GM21528 (cell line): ENCODE results near the gene MRPL23.

Experiments
- ATAC-seq: cut with Tn5 transposase; IDR thresholded peaks from one replicate; pipeline ENCODE4 v1.9.1; 2021; ENCODE audit warnings: mild to moderate bottlenecking, moderate library complexity; ENCODE audit not compliant: unreplicated experiment, low FRiP score

Gene MRPL23

DNA sequence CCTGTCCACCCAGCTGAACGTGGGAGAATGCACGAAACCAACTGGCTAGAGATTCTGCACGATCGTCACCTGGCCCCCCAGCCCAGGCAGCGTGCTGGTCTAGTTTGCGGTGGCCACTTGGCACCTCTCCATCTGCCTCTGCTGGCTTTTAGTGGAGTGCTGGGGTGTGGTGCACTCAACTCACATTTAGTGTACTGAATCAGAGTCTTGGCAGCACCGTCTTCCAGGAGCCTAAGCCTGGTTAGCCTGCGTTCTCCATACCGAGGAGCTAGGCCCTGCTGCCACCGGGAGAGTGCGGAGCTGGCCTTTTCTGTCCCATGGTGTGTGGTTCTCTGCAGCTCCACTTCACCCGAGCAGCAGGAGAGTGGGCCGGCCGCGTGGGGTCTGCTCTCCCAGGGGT lies 2.8 kb downstream of the MRPL23 start:
- ATAC-seq: no peak

DNA sequence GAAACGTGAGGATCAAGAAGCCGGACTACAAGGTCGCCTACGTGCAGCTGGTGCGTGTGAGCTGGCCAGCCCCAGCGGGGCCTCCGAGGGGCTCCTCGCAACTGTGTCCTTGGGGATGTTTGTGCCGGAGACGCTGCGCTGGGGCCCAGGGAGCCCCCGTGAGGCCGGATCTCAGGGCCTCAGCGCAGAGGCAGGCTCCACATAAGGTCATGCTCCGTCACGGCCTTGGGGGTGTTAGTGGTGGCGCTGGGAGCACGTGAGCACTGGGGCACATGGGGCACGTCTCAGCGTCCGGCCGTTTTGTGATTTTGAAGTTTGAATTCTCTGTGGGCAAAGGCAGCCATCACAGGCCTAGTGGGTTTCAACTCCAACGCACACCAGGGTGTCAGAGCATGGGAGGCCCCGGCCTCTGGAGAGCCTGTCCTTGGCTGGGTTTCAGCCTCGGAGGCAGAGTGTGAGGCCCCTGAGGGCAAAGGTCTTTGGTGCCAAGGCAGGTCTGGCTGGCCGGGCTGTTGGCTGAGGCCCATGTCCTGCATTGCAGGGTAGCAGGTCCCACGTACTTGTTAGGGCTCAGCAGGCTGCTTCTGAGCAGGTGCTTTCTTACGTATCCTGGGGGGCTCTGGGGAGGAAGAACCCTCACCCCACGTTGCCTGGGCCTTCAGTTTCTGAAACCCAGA lies 5.8 kb downstream of the MRPL23 start:
- ATAC-seq: no peak

DNA sequence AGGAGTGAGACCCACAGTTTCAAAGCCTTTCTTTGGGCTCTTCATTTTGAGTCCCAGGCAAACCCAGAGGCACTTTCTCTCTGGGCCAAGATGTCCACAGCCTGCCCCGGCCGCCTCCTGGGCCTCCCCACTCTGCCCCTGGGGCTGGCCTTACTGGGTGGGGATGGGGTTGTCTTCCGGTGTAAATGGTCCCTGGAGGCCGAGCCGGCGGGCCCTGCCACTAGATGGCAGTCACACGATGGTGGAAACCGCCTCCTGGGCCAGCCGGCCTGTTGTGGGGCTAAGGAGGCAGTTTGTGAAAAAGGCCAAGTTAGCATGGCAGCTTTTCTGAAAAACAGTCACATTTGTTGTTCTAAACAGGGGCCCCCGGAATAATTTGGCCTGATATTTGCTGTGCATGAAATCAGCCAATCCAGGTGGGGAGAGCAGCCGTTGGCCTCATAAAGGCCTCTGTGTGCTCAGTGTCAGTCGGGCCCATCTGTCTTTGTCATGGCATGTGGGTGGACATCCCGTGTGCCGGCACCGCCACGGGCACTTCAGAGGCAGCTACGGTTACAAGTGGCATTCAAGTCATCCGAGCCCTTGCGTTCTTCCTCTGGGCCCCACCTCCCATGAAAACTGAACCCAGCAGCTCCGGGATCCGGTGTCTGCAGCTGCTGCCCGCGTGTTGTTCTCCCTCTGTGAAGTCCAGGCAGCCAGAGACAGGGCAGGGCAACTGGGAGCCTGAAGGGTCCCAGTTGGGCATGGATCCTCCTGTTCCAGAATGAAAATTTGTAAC lies 6.5 kb downstream of the MRPL23 start:
- ATAC-seq: no peak

DNA sequence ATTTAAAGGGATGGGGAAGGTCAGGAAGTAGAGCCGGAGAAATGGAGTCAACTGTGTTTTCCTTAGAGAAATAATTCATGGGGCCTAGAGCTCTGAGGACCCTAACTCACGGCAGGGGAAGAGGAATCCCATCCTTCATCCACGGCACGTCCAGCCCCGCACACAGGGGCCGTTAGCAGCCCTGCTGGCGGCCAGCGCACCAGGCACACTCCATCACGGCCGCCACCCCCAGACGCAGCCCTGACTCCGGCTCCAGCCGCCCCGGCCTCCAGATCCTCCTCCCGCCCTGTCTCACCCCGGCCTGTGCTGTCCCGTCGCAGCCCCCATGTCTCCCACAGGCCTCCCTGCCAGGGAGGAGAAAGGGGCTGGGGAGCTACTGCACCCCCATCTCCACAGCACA lies 11.2 kb downstream of the MRPL23 start:
- no peak for ATAC-seq

DNA sequence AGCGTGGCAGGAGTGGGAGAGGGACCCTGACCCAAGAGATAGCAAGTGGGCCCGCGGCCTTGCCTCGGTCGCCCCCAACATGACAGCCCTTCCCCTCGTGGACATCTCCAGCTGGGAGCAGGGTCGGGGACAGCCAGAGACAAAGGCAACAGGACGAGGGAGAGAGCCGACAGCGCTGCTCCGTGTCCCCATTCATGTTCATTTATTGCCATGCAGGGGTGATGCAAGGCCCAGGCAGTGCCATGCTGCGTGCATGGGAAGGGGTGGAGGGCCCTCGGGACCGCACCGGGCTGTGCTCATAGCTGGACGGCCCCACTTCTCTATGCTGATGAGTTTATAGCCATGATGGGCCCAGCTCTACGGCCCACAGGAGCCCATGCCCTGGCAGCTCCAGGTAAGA lies 12.7 kb downstream of the MRPL23 start:
- ATAC-seq: no peak

DNA sequence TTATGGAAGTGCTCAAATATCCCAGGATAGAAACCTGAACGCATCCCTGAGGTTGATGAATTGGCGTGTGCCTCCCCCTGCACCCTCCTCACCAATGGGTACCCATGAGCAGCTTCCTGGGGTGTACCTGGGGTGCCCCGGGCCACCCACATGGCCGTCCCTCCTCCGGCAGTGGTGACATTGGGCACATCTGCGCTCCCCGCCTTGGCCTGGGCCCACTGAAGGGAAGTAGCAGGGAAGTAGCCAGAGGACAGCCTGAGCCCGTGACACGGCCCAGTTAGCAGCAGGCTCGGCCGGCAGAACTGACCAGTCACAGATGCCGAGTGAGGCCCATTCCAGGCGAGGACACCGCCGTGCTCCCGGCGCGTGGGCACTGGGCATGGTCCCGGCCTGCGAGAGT lies 16.7 kb downstream of the MRPL23 start:
- ATAC-seq: no peak

DNA sequence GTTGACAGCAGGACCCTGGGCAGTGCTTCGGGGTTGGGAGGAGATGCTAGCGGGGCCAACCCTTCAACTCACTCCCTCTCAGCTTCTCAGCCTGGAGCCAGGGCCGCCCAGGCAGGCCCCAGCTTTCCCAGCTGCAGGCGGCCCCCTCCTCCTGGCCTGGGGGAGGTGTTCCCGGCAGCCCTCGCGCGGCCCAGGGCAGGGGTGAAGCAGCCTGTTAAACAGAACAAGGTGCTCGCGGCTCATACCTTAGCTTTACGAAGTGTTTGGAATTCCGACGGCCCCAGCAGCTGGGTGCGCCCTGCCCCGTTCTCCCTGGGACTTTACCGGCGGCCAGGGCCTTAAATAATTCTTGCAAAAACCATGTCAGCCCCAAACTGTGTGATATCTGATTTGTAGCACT lies 17.2 kb downstream of the MRPL23 start:
- ATAC-seq: no peak

DNA sequence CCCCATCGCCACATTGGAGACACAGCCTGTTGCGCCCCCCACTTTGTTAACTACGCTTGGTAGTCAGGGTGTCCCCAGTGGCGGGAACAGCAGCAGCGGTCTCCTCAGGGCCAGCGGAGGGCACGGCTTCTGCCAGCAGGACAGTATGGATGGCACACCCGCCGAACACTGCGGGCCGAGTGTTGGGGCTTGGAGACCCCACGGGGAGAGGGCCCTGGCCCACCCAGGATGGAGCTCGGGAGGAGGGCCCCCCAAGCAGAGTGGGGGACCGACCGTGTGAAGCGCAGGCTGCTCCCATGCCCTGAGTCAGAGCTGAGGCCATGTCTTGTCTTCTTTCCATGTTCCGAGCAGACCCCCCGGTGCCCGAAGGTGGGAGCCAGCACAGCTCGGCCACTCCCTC lies 17.8 kb downstream of the MRPL23 start:
- ATAC-seq: no peak

DNA sequence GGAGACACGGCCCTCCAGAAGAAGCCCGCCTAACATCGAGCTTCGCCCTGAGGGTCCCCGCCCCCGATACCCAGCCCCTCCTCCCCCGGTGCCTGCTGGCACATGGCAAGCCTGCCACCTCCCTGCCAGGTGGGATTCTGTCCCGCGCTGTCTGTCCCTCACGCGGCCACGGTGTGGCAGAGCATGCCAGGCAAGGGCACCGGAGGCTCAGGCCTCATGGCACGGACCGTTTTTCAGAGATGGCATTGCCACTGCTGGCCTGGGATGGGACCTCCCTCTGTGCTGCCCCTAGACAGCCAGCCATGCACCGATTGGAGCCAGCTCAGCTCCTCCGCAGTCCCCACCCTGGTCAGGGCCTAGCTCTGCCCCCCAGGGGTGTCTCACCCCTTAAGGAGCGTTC lies 19.4 kb downstream of the MRPL23 start:
- no peak for ATAC-seq

DNA sequence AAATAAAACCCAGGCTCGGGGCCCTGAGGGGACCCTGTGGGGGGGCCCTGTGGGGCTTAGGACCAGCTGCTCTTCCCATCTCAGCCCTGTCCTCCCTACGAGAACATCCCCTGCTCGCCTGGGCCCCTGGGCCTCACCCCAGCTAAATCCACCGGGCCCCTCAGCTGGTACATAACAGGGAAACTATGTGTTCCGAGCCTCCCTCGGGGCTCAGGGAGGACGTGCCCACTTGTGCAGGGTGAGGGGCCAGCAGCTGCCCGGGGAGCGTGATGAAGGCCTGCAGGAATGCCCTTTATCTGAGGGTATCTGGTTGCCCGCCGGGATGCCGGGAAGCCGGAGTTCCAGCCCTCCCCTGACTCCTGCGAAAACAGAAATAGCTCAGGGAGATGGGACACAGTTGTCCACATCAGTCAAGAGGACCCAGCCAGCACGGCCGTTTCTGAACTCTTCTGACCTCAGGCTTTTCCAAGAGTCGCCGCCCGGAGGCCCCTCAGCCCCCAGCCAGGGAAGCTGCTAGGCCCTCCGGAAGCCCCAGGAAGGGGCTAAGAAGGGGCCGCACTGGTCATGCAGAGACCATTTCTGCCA lies 20.6 kb downstream of the MRPL23 start:
- ATAC-seq: no peak

DNA sequence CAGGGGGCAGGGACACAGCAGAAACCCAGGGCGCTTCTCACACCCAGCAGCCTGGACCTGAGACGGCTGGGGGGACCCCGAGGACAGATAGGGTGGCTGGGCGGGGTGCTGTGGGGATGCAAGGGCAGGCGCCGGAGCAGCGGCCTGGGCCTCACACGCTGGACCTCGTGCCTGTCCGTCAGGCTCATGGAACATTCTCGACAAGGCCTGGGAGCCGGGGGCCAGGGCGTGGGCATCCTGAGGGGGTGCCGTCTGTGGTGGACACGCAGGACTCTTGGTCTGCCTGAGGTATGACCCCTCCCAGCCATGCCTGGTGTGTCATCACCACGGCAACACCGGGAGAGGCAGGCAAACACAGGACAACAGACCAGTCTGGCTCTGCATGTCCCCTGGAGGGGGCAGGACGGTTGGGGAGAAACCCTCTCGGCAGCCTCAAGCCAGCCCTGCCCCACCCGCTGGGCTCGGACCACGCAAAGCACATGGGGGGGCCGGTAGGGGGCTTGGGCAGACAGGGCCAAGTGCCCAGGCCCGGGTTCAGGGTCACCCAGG lies 21.4 kb downstream of the MRPL23 start:
- no peak for ATAC-seq

DNA sequence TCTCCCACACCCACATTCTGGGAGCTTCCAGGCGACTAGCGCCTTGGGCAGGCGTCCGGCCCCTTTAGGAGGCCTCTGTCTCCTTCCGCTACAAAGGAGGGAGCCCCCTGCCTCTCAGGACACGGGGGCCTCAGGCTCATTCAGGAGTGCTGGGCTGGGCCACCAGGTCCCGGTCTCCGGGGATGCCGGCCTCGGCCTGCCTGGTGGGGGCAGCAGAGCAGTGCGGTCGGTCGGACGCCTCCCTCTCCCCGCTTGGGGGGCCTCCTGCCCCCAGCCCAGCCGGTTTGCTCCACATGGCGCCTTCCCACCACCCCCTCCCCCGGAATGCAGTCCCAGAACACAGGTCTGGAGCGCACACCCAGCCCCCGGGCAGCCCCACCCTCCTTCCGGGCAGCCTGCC lies 21.9 kb downstream of the MRPL23 start:
- no peak for ATAC-seq

DNA sequence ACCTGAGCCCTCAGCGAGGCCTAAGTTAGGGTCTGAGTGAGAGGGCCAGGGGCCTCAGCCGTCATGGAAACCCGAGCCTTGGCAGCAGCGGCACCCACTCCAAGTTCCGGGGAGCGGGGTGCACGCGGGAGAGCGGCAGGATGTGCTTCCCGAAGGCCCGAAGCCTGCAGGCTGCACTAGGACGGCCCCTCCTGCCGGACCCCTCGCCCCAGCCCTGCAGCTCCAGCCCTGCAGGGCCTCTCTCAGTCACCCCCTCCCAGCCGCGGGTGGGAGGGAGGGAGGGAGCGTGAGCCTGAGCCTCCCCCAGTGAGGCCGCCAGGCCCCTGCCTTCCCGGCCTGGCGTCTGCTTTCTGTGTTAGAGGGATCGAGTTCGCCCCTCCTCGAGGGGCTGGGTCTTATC lies 22.6 kb downstream of the MRPL23 start:
- no peak for ATAC-seq

DNA sequence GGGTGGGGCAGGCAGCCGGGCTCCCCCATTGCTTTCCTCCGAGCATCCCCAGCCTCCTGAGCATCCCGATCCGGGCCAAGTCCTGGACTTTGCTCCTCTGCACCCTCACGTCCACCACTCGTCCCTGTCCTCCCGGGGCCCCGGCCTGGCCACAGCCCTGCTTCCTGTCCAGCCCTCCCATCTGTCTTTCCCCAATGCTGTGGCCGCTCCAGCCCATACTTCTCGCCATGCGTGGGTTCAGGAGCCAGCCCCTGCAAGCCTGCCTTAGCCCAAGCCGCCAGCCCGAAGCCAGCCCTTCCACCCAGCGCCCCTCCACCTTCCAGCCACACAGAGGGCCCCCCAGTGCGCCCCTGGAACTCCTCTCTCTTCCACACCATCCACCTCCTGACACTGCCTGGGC lies 23.8 kb downstream of the MRPL23 start:
- no peak for ATAC-seq

DNA sequence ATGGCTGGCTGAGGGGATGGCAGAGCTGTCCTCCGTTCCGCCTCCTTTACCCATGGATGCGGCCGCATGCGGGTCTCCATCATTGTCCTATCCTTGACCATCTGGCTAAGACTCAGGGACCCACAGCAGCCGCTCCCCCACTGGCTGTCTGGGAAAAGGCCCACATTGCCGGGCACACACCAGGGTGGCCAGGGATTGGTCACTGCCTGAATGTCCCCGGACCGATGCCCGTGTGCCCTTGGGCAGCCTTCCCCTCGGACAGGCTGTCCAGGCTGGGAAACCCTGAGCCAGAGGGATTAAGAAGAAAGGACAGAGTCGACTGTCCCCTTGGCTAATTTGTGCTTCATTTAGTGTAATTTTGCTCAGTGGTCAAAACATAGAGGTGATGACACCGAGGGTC lies 28.1 kb downstream of the MRPL23 start:
- no peak for ATAC-seq

DNA sequence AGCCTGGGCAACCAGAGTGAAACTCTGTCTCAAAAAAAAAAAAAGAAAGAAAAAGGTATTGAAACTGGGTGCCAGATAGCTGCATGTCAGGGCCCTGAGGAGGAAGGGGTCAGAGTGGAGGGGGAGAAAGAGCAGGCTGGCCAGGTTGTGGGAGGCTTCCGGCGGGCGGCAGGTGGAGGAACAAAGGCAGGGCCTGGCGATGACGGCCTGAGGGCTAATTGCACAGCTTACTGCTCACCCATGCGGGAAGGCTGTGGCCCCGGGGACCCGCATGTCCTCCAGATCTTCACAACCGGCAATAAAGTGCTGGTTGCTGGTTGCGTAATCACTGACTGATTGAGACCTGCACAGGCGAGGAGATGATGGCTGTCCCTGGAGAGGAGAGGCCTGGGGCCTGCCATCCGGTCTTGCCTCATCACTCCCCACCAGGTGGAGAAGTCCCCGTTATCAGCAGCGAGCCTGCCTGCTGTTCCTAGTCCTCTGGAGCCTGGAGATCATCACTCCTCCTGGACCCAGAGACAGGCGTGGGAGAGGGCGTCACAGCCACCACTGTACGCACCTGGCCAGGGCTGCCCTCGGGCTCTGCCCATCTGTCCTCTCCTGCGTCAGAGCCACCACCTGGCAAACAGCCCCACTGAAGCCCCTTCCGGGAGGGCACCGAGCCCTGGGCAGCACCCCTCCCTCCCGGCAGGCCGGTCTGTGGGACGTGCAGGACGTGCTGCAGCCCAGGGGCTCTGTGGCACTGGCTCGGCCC lies 31.8 kb downstream of the MRPL23 start:
- ATAC-seq: no peak

DNA sequence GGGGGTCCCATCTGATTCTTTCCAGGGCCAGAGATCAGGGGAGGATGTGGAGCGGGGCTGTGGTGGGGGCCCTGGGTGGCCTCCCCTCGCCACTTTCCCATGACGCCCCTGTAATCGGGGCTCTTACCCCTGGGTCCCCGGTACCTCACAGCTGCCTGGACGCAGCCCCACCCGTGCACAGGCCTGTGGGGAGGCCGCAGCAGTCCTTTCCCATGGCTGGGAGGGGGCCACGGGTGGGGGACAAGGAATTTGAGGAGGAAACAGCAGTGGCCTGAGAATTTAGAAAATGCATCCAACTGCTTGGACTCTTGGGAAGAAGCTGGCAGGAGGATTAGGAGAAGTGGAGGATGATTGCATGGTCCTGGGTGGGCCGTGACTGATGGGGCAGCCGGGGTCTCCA lies 32.5 kb downstream of the MRPL23 start:
- no peak for ATAC-seq

DNA sequence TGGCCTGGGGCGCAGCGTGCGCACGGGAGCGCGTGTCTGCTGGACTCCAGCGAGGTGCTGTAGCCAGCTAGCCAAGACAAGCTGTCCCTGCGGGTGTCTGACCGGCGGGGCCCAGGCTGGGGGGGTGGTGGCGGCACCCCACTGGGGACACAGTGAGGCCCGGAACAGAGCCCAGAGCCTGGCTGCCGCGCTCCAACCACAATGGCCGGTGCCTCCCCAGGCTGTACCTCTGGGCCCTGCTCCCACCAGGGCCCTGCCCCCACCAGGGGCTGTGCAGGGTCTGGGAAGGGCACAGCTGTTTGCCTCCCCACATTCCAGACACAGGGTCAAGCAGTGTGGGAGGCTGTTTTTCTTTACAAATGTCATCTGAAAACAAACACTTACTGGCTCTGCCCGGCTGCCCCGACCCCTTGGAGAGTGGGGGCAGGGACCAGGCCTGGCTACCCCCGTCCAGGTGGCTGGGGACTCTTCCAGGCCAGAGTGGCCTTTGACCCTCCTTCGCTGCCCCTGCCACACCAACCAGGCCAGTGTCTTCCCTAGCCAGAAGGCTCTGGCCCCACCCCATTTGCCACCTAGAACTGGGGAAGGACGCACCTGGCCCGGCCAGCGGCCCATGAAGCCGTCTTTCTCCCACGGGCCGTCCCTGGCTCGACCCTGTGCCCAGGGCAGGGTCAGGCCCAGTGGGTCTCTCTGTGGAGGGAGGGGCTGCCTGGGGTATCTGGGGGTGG lies 35.9 kb downstream of the MRPL23 start:
- no peak for ATAC-seq

DNA sequence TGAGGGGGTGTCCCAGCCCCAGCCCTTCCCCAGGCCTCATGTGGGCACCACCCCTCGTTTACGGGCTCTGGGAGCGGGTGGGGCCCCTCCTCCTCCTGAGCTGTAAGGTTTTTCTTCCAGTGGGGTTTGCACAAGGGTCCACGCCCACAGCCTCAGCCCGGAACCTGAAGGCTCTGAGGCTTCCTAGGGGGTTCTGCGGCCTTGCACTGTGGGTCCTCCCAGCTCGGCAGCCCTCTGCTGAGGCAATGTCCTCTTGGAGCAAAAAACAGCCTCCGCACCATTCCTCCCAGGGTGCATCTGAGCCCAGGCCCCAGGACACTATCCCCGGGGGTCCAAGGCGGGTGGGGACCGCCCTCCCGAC lies 36.4 kb downstream of the MRPL23 start:
- no peak for ATAC-seq

DNA sequence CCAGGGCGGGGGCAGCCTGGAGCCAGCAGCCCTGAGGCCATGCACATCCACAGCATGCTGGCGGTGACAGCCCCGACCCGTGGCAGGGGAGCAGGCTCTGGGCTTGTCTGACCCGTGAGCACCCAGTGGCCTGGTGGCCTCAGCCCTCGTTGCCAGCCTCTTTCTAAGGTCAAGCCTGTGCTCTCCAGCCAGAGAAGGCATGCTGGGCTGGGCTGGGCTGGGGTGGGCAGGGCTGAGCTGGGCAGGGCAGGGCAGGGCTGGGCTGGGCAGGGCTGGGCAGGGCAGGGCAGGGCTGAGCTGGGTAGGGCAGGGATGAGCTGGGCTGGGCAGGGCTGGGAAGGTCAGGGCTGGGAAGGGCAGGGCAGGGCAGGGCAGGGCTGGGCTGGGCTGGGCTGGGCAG lies 39.9 kb downstream of the MRPL23 start:
- ATAC-seq: no peak
